SK-N-SH treated with all-trans-retinoic acid at 6 μM for 48 hours (cell line): Measurements from ENCODE around the gene ZNF292.

Experiments used
- ATAC-seq: fragments of 200-7000 bp; cut with Tn5 transposase; 3 replicates; pipeline ENCODE4 v1.9.1; 2020; ENCODE audit warnings: mild to moderate bottlenecking, moderate library complexity
- BACH2 ChIP-seq: fragments of 250-450 bp; sonication (Bioruptor Pico); IDR thresholded peaks from 2 replicates; pipeline ENCODE4 v1.9.0; 2021; ENCODE audit warnings: mild to moderate bottlenecking, borderline replicate concordance
- CSDC2 ChIP-seq: fragments of 250-450 bp; sonication (Bioruptor Pico); IDR thresholded peaks from 2 replicates; pipeline ENCODE4 v1.5.0; 2020; ENCODE audit warnings: mild to moderate bottlenecking, moderate library complexity
- CSRNP3 ChIP-seq: fragments of 250-450 bp; sonication (Bioruptor Pico); IDR thresholded peaks from 2 replicates; pipeline ENCODE4 v1.5.1; 2021; ENCODE audit warnings: mild to moderate bottlenecking, moderate library complexity
- ESRRG ChIP-seq: fragments of 250-450 bp; sonication (Bioruptor Pico); IDR thresholded peaks from 2 replicates; pipeline ENCODE4 v1.6.1; 2021; ENCODE audit warnings: mild to moderate bottlenecking
- GLIS3 ChIP-seq: fragments of 250-450 bp; sonication (Bioruptor Pico); IDR thresholded peaks from 2 replicates; pipeline ENCODE4 v1.5.0; 2020; ENCODE audit warnings: mild to moderate bottlenecking, moderate library complexity
- OSR1 ChIP-seq: fragments of 250-450 bp; sonication (Bioruptor Pico); IDR thresholded peaks from 2 replicates; pipeline ENCODE4 v1.8.0; 2022; ENCODE audit warnings: moderate library complexity, mild to moderate bottlenecking, inconsistent platforms
- PATZ1 ChIP-seq: fragments of 250-450 bp; sonication (Bioruptor Pico); IDR thresholded peaks from 2 replicates; pipeline ENCODE4 v1.8.0; 2020; ENCODE audit warnings: mild to moderate bottlenecking, moderate library complexity, borderline replicate concordance
- POU6F1 ChIP-seq: fragments of 250-450 bp; sonication (Bioruptor Pico); IDR thresholded peaks from 2 replicates; pipeline ENCODE4 v1.8.0; 2021; ENCODE audit warnings: low read depth, mild to moderate bottlenecking, moderate library complexity, borderline replicate concordance
- PPARA ChIP-seq: fragments of 250-450 bp; sonication (Bioruptor Pico); IDR thresholded peaks from 2 replicates; pipeline ENCODE4 v1.5.0; 2020; ENCODE audit warnings: mild to moderate bottlenecking, borderline replicate concordance
- SNAI2 ChIP-seq: fragments of 250-450 bp; sonication (Bioruptor Pico); IDR thresholded peaks from 2 replicates; pipeline ENCODE4 v1.5.0; 2020; ENCODE audit warnings: mild to moderate bottlenecking, moderate library complexity
- TCF4 ChIP-seq: fragments of 250-450 bp; sonication (Bioruptor Pico); IDR thresholded peaks from 2 replicates; pipeline ENCODE4 v1.8.0; 2021; ENCODE audit warnings: mild to moderate bottlenecking, moderate library complexity, borderline replicate concordance
- TOX ChIP-seq: fragments of 250-450 bp; sonication (Bioruptor Pico); IDR thresholded peaks from 2 replicates; pipeline ENCODE4 v1.8.0; 2021; ENCODE audit warnings: mild to moderate bottlenecking, moderate library complexity, borderline replicate concordance
- TSHZ2 ChIP-seq: fragments of 250-450 bp; sonication (Bioruptor Pico); IDR thresholded peaks from 2 replicates; pipeline ENCODE4 v1.5.0; 2020; ENCODE audit warnings: mild to moderate bottlenecking, moderate library complexity
- ZC3H10 ChIP-seq: fragments of 250-450 bp; sonication (Bioruptor Pico); IDR thresholded peaks from 2 replicates; pipeline ENCODE4 v1.5.1; 2021; ENCODE audit warnings: mild to moderate bottlenecking, moderate library complexity
- ZFP3 ChIP-seq: fragments of 250-450 bp; sonication (Bioruptor Pico); IDR thresholded peaks from 2 replicates; pipeline ENCODE4 v1.5.0; 2020; ENCODE audit warnings: mild to moderate bottlenecking, moderate library complexity
- ZFP30 ChIP-seq: fragments of 450-650 bp; formaldehyde crosslinking; IDR thresholded peaks from 2 replicates; pipeline ENCODE4 v1.5.0; 2022; ENCODE audit warnings: mild to moderate bottlenecking, moderate library complexity
- ZNF565 ChIP-seq: fragments of 450-650 bp; formaldehyde crosslinking; conservative IDR thresholded peaks from 2 replicates; pipeline ENCODE4 v1.5.0; 2020; ENCODE audit warnings: low read depth, mild to moderate bottlenecking, moderate library complexity
- ZNF70 ChIP-seq: fragments of 450-650 bp; formaldehyde crosslinking; IDR thresholded peaks from 2 replicates; pipeline ENCODE4 v1.5.0; 2020; ENCODE audit warnings: mild to moderate bottlenecking, moderate library complexity
- ZNF8 ChIP-seq: fragments of 450-650 bp; formaldehyde crosslinking; IDR thresholded peaks from 2 replicates; pipeline ENCODE4 v1.5.0; 2020; ENCODE audit warnings: mild to moderate bottlenecking, moderate library complexity
- TF ChIP-seq, protein P1 (sequence below): fragments of 250-450 bp; sonication (Bioruptor Pico); IDR thresholded peaks from 2 replicates; pipeline ENCODE4 v1.5.1; 2020; ENCODE audit warnings: low read depth, mild to moderate bottlenecking, moderate library complexity

Gene ZNF292

GRCh38 chr6:87150406-87150805 is 5.0 kb upstream of the ZNF292 start:
- no peak for ATAC-seq
- no peak for TF ChIP-seq POU6F1
- no peak for TF ChIP-seq TOX (CRISPR knock-in tag)
- no peak for TF ChIP-seq ZFP30 (CRISPR knock-in tag)
- TF ChIP-seq ZFP3 (CRISPR knock-in tag): no peak
- TF ChIP-seq, protein P1, sequence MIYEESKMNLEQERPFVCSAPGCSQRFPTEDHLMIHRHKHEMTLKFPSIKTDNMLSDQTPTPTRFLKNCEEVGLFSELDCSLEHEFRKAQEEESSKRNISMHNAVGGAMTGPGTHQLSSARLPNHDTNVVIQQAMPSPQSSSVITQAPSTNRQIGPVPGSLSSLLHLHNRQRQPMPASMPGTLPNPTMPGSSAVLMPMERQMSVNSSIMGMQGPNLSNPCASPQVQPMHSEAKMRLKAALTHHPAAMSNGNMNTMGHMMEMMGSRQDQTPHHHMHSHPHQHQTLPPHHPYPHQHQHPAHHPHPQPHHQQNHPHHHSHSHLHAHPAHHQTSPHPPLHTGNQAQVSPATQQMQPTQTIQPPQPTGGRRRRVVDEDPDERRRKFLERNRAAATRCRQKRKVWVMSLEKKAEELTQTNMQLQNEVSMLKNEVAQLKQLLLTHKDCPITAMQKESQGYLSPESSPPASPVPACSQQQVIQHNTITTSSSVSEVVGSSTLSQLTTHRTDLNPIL (CRISPR knock-in tag): no peak
- no peak for TF ChIP-seq ZNF70
- no peak for TF ChIP-seq TSHZ2 (CRISPR knock-in tag)
- no peak for TF ChIP-seq OSR1 (CRISPR knock-in tag)
- TF ChIP-seq ZNF8: no peak
- TF ChIP-seq GLIS3 (CRISPR knock-in tag): no peak
- no peak for TF ChIP-seq PATZ1
- TF ChIP-seq CSRNP3 (CRISPR knock-in tag): no peak
- no peak for TF ChIP-seq CSDC2 (CRISPR knock-in tag)
- no peak for TF ChIP-seq PPARA
- no peak for TF ChIP-seq BACH2 (CRISPR knock-in tag)

DNA sequence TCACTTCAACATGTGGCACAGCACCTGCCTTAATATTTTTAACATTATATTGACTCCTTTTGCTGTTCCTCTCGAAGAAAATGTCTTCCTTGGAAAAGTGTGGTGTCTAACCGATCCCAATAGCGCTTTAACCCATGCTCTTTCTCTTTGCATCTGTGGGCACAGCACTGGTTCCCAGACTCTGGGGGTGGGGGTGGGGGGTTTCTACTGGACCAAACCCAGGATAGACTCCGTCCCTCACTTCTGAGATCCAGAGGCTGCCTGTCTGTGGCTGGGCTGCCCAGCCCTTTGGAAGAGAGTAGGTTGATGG is 3.9 kb upstream of the ZNF292 start:
- no peak for ATAC-seq
- TF ChIP-seq, protein P1 (CRISPR knock-in tag): no peak
- TF ChIP-seq ZC3H10 (CRISPR knock-in tag): no peak
- TF ChIP-seq GLIS3 (CRISPR knock-in tag): no peak
- no peak for TF ChIP-seq SNAI2
- TF ChIP-seq ZNF565 (CRISPR knock-in tag): no peak
- TF ChIP-seq TOX (CRISPR knock-in tag): no peak
- TF ChIP-seq ESRRG (CRISPR knock-in tag): no peak
- TF ChIP-seq TSHZ2 (CRISPR knock-in tag): no peak
- no peak for TF ChIP-seq POU6F1
- TF ChIP-seq BACH2 (CRISPR knock-in tag): no peak
- no peak for TF ChIP-seq TCF4
